H54 (cell line): ENCODE measurements around the gene ABAT.

Experiments used
- DNase-seq: peaks from one replicate; pipeline ENCODE4 v3.0.0; 2011; ENCODE audit warnings: low spot score, mixed read lengths; ENCODE audit not compliant: insufficient read length
- FAIRE-seq: peaks from 3 replicates; lab custom pipeline; 2011; peaks lifted over from hg19 to GRCh38; lab: Jason Lieb, UNC
- POLR2A ChIP-seq: IDR thresholded peaks from 2 replicates; pipeline ENCODE4 v1.6.1; 2011; ENCODE audit warnings: low read depth, mild to moderate bottlenecking, low read length

Gene ABAT

GRCh38 chr16:8814095-8814806 lies 139.8 kb downstream of the ABAT start:
- no peak for TF ChIP-seq POLR2A
- DNase-seq: no peak
- no peak for FAIRE-seq

- no peak for DNase-seq
- TF ChIP-seq POLR2A: no peak
- FAIRE-seq: no peak
Observed at GRCh38 chr16:8816967-8817655, 142.7 kb downstream of the ABAT start.

GRCh38 chr16:8818504-8819270 lies 144.3 kb downstream of the ABAT start:
- no peak for TF ChIP-seq POLR2A
- no peak for DNase-seq
- FAIRE-seq: no peak

GRCh38 chr16:8819411-8820034 lies 145.1 kb downstream of the ABAT start:
- no peak for TF ChIP-seq POLR2A
- FAIRE-seq (no peak), DNase-seq (no peak)

- FAIRE-seq: no peak
- DNase-seq: no peak
- no peak for TF ChIP-seq POLR2A
Observed at GRCh38 chr16:8822403-8822802, 148.0 kb downstream of the ABAT start.

- FAIRE-seq (no peak), DNase-seq (no peak)
- no peak for TF ChIP-seq POLR2A
Observed at GRCh38 chr16:8826278-8826879, 152.0 kb downstream of the ABAT start.

GRCh38 chr16:8828541-8829165 lies 154.2 kb downstream of the ABAT start:
- no peak for TF ChIP-seq POLR2A
- no peak for FAIRE-seq

GRCh38 chr16:8831450-8831849 lies 157.0 kb downstream of the ABAT start:
- no peak for FAIRE-seq
- DNase-seq: no peak
- no peak for TF ChIP-seq POLR2A

More at GRCh38 chr16:8828541-8829165, 154.2 kb downstream of the ABAT start:
- no peak for DNase-seq

- no peak for FAIRE-seq
- no peak for DNase-seq
- no peak for TF ChIP-seq POLR2A
Observed at GRCh38 chr16:8831871-8832716, 157.7 kb downstream of the ABAT start.

- no peak for FAIRE-seq
Observed at GRCh38 chr16:8832717-8833105, 158.3 kb downstream of the ABAT start.

More at GRCh38 chr16:8832717-8833105, 158.3 kb downstream of the ABAT start:
- TF ChIP-seq POLR2A: no peak
- no peak for DNase-seq
